ENCODE results near the gene PITPNB. TPM values are rescaled to one million over a fixed set of nuclear protein-coding genes. Genes with fewer than 3 reads are reported as not detected.

PITPNB gene
- polyA plus RNA-seq, 3 donors = 60.3 to 72.2 (median 63.5) TPM

DNA sequence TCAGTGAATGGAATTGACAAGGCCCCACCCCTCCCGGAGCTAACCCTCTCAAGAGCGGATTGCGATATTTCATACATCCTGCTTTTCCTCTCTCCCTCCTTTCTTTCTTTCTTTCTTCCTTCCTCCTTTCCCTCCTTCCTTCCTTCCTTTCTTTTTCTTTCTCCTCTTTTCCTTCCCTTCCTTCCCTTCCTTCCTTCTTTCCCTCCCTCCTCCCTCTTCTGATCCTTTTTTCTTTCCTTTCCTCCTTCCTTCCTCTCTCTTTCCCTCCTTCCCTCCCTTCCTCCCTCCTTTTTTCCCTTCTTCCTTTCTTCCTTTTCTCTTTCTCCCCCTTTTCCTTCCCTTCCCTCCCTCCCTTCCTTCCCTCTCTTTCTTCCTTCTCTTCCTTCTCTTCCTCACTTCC, 102.5 kb downstream of the PITPNB start:
- no peak for DNase-seq (ENCODE audit: extremely low read depth in 1 of 11, low read depth in 9 of 11, low spot score in 4 of 11)

DNA sequence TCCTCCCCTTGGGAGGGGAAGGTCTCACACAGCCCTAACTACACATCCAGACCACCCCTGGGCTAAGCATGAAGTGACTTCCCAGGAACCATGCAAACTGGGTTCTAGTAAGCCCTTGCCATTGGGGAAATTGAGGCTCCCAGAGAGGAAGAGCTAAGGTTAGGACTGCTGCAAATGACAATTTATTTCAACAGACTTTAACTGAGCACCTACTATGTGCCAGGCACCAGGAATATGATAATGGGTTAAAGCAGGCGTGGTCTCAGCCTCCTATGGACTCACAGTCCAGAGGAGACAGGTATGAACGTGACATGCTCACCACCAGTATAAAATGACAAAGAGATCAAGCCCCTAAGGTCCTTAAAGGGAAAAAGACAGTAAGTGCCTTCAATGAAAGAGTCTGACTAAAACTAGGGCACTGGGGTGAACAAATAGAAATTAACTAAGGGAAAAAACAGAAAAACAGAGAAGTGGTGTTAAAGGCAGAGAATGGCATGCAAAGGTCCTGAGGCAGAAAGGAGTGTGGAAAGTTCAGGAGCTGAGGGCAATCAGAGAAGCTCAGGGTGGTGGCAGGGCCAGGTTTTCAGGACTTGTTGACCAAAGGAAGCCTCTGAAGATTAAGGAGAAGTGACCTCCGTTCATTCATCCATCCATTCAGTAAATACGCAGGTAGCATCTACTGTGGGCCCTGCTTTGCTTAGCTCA, 103.1 kb downstream of the PITPNB start:
- DNase-seq (ENCODE audit: extremely low read depth in 1 of 11, low read depth in 9 of 11, low spot score in 4 of 11) = no peak

DNA sequence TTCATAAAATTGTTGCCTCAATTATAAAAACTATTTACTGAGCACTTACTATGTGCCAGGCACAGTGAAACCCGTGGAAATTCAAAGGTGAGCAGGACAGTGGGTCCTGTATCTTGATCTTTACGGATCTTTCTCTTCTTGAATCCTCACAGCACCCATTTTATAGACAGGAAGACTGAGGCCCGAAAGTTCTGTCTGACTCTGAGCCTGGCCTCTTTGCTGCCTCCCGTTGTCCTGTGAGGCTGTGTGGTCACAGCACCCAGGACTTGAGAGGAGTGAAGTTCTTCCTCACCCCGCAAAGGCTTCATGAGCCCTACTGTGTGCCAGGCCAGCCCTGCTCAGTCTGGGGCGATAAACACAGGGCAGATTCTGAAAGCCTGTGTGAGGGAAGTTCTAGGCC, 104.1 kb downstream of the PITPNB start:
- no peak for DNase-seq (ENCODE audit: extremely low read depth in 1 of 11, low read depth in 9 of 11, low spot score in 4 of 11)

DNA sequence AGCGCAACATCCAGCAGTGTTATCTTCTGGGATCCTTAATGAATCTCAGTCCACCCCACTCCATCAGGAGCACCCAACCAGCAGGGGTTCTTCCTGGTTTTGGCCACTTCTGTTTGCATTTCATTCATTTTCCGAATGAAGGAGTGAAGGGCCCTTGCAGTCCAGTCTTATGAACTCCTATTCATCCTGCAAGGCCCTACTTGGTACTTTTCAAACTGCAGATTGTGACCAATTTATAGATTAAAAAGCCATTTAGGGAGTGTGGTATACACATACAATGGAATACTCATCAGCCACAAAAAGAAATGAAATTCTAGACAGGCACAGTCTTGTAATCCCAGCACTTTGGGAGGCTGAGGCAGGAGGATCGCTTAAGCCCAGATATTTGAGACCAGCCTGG, 107.3 kb downstream of the PITPNB start:
- no peak for DNase-seq (ENCODE audit: extremely low read depth in 1 of 11, low read depth in 9 of 11, low spot score in 4 of 11)

DNA sequence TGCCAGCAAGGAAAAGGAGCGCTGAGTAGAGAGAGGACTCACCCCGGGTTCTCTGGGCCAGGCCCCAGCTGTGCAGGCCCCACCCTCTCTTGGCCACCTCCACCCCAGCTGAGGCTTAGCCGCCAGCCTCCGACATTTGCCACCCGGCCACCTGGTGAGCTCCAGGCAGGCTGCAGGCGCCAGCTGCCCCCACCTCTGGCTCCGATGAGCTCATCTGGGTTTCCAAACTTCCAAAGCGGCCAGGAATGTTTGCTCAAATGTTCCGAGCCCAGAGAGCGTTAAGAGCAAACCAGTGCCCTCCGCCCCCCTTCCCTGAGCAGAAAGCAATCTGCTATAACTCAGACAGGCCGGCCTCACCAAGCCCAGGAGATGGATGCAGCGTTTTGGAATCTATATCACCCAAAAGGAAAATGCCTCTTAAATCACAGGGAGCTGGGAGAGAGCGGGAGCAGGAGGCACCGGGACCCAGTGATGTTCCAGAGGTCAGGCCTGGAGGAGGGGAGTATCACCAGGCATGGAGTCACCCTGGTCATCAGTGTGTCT, 108.4 kb downstream of the PITPNB start:
- no peak for DNase-seq (ENCODE audit: extremely low read depth in 1 of 11, low read depth in 9 of 11, low spot score in 4 of 11)

DNA sequence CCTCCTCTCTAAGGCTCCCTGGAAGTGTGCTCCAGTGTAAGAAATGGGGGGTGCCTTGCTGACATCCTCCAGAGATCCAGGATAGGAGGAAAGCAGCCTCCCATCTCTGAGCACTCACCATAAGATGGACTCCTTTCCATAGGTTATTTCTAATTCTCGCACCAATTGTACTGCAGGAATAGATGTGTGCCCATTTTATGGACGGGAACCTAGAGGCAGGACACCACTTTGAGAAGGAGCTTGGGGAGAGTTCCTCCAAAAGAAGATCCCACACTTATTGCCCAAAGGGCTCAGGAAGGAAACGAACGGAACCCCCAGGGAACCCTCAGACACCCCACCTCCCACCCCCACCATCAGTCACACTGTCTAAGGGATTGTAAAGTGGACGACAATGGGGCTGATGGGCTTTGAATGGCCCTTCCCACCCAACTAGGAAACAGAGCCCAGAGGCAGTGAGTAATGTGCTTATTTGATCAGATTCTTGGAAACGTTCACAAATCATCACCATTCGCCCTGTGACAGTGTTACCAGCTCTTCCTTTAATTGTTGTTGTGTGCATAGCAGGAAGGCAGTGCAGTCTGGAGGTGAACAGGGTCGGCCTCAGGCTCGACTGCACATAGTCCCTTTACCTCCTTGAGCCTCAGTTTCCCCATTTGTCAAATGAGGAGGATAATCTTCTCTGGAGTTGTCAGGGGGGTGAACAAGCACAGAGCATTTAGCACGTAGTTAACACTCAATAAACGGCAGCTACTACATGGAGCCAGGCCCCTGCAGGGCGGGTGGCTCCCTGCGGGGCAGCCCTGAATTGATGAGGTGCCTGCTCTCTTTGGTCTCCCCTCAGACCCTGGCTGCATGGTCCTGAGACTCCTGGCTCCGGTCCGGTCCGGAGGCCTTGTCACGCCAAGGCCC, 109.1 kb downstream of the PITPNB start:
- DNase-seq (ENCODE audit: extremely low read depth in 1 of 11, low read depth in 9 of 11, low spot score in 4 of 11) = no peak

DNA sequence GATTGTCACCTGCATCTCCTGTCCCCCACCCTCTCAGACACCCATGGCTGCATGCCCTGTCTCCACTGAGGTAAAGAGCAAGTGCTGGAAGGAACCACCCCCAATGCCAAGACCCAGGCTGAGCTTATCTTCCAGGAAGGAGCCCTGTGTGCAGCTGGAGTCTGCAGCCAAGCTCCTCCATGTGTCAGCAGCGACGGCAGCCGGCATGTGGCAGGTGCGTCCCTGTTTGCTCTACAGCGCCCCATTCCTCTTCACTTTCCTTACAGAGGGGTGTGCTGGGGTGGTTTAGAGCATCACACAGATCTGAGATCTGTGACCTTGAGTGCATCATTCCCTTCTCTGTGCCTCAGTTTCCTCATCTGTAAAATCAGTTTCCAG, 109.8 kb downstream of the PITPNB start:
- no peak for DNase-seq (ENCODE audit: extremely low read depth in 1 of 11, low read depth in 9 of 11, low spot score in 4 of 11)

DNA sequence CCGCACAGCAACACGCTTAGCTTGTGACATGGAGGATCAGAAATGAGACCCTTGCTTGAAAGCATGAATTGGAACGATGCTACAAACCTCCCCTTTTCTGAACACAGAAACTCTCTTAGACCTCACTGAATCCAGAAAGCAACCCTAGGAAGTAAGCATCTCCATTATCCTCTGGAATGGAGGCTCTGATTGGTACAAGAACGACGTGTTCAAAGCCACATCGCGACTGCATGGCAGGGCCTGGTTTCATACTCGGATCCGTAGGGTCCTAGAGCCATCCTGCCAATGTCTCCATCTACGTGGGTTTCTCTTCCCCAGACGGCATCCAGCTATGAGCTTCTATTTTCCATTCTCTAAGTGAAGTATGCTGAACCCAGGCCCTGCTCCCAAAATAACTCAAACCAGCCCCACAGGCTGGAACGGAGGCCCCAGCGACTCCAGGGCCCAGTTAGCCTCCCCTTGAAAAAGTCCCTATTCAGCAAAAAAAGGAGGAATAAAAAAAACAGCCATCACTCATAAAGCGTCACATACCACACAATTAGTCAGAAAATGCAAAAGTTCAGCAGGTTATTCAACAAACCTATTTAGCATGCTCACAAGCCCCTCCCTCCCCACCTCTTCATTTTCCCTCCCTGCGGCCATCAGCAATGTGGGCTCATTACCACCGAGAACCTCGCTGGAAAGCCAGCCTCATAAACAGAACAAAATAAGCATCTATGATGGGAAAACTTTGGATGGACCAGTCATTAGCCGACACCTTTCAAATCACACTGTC, 110.4 kb downstream of the PITPNB start:
- no peak for DNase-seq (ENCODE audit: extremely low read depth in 1 of 11, low read depth in 9 of 11, low spot score in 4 of 11)

DNA sequence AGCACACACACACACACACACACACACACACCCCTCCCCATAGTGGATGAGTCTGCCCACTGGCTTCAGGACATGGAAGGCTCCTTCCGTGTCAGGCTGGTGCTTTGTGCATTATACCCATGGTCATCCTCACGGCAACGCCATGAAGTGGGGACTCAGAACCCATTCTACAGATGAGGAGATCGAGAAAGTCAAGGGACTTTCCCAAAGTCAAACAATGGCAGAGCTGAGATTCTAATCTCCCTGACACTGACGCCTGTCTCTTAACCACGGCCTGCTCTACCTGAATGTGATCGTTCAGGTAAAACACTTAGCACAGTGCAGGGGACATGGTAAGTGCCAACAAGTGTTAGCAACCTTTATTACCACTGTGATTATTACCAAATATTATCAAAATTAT, 113.2 kb downstream of the PITPNB start:
- DNase-seq (ENCODE audit: extremely low read depth in 1 of 11, low read depth in 9 of 11, low spot score in 4 of 11) = no peak

DNA sequence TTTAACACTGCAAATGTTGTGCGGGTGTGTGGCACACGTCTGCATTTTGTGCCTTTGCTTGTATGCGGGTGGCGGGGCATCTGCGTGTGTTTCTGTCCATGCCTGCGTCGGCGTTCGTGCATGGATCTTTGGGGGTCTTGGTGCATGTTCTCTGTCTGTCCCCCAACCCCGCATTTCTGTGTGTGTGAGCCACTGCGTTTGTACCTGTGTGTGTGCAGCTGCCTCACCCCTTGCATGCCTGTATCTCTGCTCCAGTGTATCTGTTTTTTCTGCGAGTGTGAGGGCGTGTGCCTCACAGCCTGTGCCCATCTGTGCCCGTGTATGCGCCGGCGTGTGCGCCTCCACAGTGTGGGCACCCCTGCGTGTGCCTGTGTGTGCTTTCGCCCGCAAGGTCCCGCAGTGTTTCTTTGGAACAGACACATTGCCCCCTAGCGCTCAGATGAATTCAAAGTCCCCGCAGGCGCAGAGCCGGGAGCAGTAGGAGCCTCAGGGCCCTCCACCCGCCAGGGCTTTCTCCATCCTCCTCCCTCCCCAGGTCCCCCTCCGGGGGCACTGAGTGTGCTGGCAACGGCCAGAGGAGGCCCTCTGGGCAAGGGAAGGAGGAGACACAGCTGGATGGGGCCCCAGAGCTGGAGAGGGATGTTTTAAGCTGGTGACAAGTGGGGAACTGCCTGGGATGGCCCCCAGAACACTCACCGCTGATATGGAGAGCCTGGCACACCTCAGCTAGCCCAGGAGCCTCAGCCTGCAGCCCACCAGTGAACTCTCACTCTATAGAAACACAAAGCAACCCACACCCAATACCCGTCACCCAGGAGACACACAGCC, 114.4 kb downstream of the PITPNB start:
- no peak for DNase-seq (ENCODE audit: extremely low read depth in 1 of 11, low read depth in 9 of 11, low spot score in 4 of 11)

DNA sequence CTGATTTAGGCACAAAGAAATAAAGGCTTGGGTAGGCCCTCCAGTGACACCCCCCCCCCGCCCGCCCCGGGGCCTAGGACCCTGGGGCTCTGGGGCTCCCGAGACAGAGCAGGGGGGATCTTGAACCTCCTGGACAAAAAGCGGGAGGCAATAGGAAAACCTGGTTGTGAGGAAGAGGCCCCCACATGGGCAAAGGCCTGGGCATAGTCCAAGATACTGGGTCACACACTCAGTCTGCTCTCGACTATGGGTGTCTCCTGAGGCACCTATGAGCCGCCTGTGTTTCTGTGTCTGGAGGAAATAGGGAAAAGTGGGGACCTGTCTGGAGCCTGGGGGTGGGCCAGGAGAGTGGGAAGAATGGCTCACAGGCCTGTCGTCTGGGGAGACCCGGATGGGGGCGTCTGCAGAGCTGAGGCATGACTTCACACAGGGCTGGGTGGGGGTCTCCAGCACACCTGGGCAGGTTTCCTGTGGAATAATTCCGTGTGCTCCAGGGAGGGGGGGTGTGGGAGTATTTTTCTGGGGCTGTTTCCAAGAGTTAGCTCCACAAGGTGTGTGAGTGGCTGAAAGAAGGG, 115.1 kb downstream of the PITPNB start:
- no peak for DNase-seq (ENCODE audit: extremely low read depth in 1 of 11, low read depth in 9 of 11, low spot score in 4 of 11)

DNA sequence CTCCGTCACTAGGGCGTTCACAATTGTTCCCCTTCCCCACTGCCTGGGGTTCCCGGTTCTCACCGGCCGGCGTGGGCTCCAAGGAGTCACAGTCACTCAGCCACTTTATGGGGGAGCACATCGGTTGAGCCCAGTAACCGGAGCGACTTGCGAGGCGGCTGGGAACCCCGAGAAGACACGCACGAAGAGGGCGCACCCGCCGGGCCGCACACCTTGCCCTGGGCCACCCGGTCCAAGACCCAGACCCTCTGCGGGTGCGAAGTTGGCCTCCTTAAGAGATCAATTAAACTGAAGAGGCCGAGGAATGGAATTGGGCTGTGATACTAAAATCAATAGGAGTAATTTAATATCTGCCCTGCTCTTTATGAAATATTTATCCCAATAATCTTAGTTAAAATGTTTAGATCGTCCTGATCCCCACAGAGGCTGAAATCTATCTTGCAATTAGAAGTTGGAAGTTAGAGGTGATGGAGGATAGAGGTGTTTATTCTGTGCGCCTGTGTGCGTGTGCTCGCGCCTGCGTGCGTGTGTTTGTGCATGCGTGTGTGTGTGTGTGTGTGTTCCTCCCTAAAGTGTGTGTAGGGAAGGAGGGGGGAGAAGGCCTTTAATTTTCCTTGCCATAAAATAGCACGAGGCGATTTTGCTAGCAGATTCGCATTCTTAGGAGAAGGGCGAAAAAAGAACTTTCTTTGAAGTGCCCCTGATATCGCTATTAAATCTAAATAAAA, 116.5 kb downstream of the PITPNB start:
- DNase-seq (ENCODE audit: extremely low read depth in 1 of 11, low read depth in 9 of 11, low spot score in 4 of 11) = no peak

Other genes with a start within 250 kb of the PITPNB start
- 10 to 100 TPM in 1 of 3 donors, 1 to 10 TPM in 2; 7.8 to 13.7 (median 9.8) TPM for gene MN1, start 117.5 kb downstream of the PITPNB start, polyA plus RNA-seq (ENCODE audit: insufficient read length in 3 of 3)

Data from renal cortex interstitium (tissue), 11 donors.